SK-N-SH treated with all-trans-retinoic acid at 6 μM for 48 hours (cell line): ENCODE data around the gene IMMT.

ENCODE experiments used
- ATAC-seq: fragments of 200-7000 bp; cut with Tn5 transposase; 3 replicates; pipeline ENCODE4 v1.9.1; 2020; ENCODE audit warnings: mild to moderate bottlenecking, moderate library complexity
- ARNTL ChIP-seq: fragments of 450-650 bp; formaldehyde crosslinking; IDR thresholded peaks from 2 replicates; pipeline ENCODE4 v1.5.0; 2020; ENCODE audit warnings: low read depth, mild to moderate bottlenecking, moderate library complexity, borderline replicate concordance
- BACH2 ChIP-seq: fragments of 250-450 bp; sonication (Bioruptor Pico); IDR thresholded peaks from 2 replicates; pipeline ENCODE4 v1.9.0; 2021; ENCODE audit warnings: mild to moderate bottlenecking, borderline replicate concordance
- CREB5 ChIP-seq: fragments of 250-450 bp; sonication (Bioruptor Pico); IDR thresholded peaks from 2 replicates; pipeline ENCODE4 v1.5.1; 2020; ENCODE audit warnings: low read depth, mild to moderate bottlenecking, moderate library complexity
- ESRRG ChIP-seq: fragments of 250-450 bp; sonication (Bioruptor Pico); IDR thresholded peaks from 2 replicates; pipeline ENCODE4 v1.6.1; 2021; ENCODE audit warnings: mild to moderate bottlenecking
- GLIS3 ChIP-seq: fragments of 250-450 bp; sonication (Bioruptor Pico); IDR thresholded peaks from 2 replicates; pipeline ENCODE4 v1.5.0; 2020; ENCODE audit warnings: mild to moderate bottlenecking, moderate library complexity
- ISL1 ChIP-seq: fragments of 250-450 bp; sonication (Bioruptor Pico); IDR thresholded peaks from 2 replicates; pipeline ENCODE4 v2.1.2; 2022; ENCODE audit warnings: mild to moderate bottlenecking, moderate library complexity
- OSR1 ChIP-seq: fragments of 250-450 bp; sonication (Bioruptor Pico); IDR thresholded peaks from 2 replicates; pipeline ENCODE4 v1.8.0; 2022; ENCODE audit warnings: moderate library complexity, mild to moderate bottlenecking, inconsistent platforms
- PATZ1 ChIP-seq: fragments of 250-450 bp; sonication (Bioruptor Pico); IDR thresholded peaks from 2 replicates; pipeline ENCODE4 v1.8.0; 2020; ENCODE audit warnings: mild to moderate bottlenecking, moderate library complexity, borderline replicate concordance
- PPARA ChIP-seq: fragments of 250-450 bp; sonication (Bioruptor Pico); IDR thresholded peaks from 2 replicates; pipeline ENCODE4 v1.5.0; 2020; ENCODE audit warnings: mild to moderate bottlenecking, borderline replicate concordance
- RARB ChIP-seq: fragments of 250-450 bp; sonication (Bioruptor Pico); IDR thresholded peaks from 2 replicates; pipeline ENCODE4 v1.8.0; 2021; ENCODE audit warnings: mild to moderate bottlenecking, moderate library complexity
- SNAI2 ChIP-seq: fragments of 250-450 bp; sonication (Bioruptor Pico); IDR thresholded peaks from 2 replicates; pipeline ENCODE4 v1.5.0; 2020; ENCODE audit warnings: mild to moderate bottlenecking, moderate library complexity
- TCF4 ChIP-seq: fragments of 250-450 bp; sonication (Bioruptor Pico); IDR thresholded peaks from 2 replicates; pipeline ENCODE4 v1.8.0; 2021; ENCODE audit warnings: mild to moderate bottlenecking, moderate library complexity, borderline replicate concordance
- TSHZ2 ChIP-seq: fragments of 250-450 bp; sonication (Bioruptor Pico); IDR thresholded peaks from 2 replicates; pipeline ENCODE4 v1.5.0; 2020; ENCODE audit warnings: mild to moderate bottlenecking, moderate library complexity
- ZFP3 ChIP-seq: fragments of 250-450 bp; sonication (Bioruptor Pico); IDR thresholded peaks from 2 replicates; pipeline ENCODE4 v1.5.0; 2020; ENCODE audit warnings: mild to moderate bottlenecking, moderate library complexity
- ZNF70 ChIP-seq: fragments of 450-650 bp; formaldehyde crosslinking; IDR thresholded peaks from 2 replicates; pipeline ENCODE4 v1.5.0; 2020; ENCODE audit warnings: mild to moderate bottlenecking, moderate library complexity
- ZNF8 ChIP-seq: fragments of 450-650 bp; formaldehyde crosslinking; IDR thresholded peaks from 2 replicates; pipeline ENCODE4 v1.5.0; 2020; ENCODE audit warnings: mild to moderate bottlenecking, moderate library complexity
- TF ChIP-seq, protein P1 (sequence below): fragments of 250-450 bp; sonication (Bioruptor Pico); IDR thresholded peaks from 2 replicates; pipeline ENCODE4 v1.8.0; 2021; ENCODE audit warnings: low read depth, mild to moderate bottlenecking, moderate library complexity, borderline replicate concordance
- TF ChIP-seq, protein P2 (sequence below): fragments of 250-450 bp; sonication (Bioruptor Pico); IDR thresholded peaks from 2 replicates; pipeline ENCODE4 v1.5.1; 2021; ENCODE audit warnings: mild to moderate bottlenecking, moderate library complexity

Gene IMMT

GRCh38 chr2:86226636-86227520 lies 31.6 kb upstream of the IMMT start:
- TF ChIP-seq ZNF8 (CRISPR knock-in tag) (no peak), TSHZ2 (CRISPR knock-in tag) (no peak), PATZ1 (no peak), ESRRG (CRISPR knock-in tag) (no peak), PPARA (CRISPR knock-in tag) (no peak), SNAI2 (CRISPR knock-in tag) (no peak), ISL1 (CRISPR knock-in tag) (no peak), OSR1 (CRISPR knock-in tag) (no peak), ZFP3 (CRISPR knock-in tag) (no peak), ZNF70 (CRISPR knock-in tag) (no peak)
- TF ChIP-seq, protein P1, sequence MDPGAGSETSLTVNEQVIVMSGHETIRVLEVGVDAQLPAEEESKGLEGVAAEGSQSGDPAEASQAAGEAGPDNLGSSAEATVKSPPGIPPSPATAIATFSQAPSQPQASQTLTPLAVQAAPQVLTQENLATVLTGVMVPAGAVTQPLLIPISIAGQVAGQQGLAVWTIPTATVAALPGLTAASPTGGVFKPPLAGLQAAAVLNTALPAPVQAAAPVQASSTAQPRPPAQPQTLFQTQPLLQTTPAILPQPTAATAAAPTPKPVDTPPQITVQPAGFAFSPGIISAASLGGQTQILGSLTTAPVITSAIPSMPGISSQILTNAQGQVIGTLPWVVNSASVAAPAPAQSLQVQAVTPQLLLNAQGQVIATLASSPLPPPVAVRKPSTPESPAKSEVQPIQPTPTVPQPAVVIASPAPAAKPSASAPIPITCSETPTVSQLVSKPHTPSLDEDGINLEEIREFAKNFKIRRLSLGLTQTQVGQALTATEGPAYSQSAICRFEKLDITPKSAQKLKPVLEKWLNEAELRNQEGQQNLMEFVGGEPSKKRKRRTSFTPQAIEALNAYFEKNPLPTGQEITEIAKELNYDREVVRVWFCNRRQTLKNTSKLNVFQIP (CRISPR knock-in tag): no peak
- ATAC-seq: no peak

GRCh38 chr2:86226070-86226469 lies 30.8 kb upstream of the IMMT start:
- ATAC-seq: no peak
- TF ChIP-seq TSHZ2 (CRISPR knock-in tag) (no peak), ARNTL (no peak)

DNA sequence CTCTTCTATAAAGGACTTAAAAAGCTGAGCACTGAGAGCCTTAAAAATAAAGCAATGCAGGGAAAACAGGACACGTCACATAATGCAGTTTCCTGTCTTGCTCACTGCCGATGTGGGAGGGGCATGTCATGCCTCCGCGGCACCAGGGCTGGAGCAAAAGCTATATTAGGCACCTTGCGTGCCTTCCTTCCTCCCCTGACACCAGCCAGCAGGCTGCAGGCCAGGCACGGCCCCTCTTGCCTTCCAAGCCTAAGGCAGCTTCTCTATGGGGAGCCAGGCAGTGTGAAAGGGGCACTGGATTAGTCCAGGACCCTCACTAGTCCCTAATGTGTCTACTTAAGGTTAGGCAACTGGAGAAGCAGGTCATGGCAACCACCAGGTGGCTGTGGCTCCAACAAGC lies 30.3 kb upstream of the IMMT start:
- ATAC-seq: no peak

More for the DNA sequence above, 30.3 kb upstream of the IMMT start:
- no peak for TF ChIP-seq CREB5 (CRISPR knock-in tag)
- TF ChIP-seq RARB (CRISPR knock-in tag): no peak
- TF ChIP-seq BACH2: no peak
- TF ChIP-seq ZNF70 (CRISPR knock-in tag): no peak
- no peak for TF ChIP-seq TCF4 (CRISPR knock-in tag)
- TF ChIP-seq ESRRG (CRISPR knock-in tag): no peak
- no peak for TF ChIP-seq SNAI2 (CRISPR knock-in tag)
- no peak for TF ChIP-seq TSHZ2 (CRISPR knock-in tag)
- TF ChIP-seq, protein P2, sequence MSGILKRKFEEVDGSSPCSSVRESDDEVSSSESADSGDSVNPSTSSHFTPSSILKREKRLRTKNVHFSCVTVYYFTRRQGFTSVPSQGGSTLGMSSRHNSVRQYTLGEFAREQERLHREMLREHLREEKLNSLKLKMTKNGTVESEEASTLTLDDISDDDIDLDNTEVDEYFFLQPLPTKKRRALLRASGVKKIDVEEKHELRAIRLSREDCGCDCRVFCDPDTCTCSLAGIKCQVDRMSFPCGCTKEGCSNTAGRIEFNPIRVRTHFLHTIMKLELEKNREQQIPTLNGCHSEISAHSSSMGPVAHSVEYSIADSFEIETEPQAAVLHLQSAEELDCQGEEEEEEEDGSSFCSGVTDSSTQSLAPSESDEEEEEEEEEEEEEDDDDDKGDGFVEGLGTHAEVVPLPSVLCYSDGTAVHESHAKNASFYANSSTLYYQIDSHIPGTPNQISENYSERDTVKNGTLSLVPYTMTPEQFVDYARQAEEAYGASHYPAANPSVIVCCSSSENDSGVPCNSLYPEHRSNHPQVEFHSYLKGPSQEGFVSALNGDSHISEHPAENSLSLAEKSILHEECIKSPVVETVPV (CRISPR knock-in tag): no peak
- no peak for TF ChIP-seq ZFP3 (CRISPR knock-in tag)
- TF ChIP-seq PPARA (CRISPR knock-in tag): no peak
- no peak for TF ChIP-seq GLIS3 (CRISPR knock-in tag)
- TF ChIP-seq, protein P1 (CRISPR knock-in tag): no peak
- no peak for TF ChIP-seq ARNTL
- no peak for TF ChIP-seq OSR1 (CRISPR knock-in tag)
- no peak for TF ChIP-seq ZNF8 (CRISPR knock-in tag)
